CD14-positive monocyte (primary cell): ENCODE data around the gene PRAMEF20. TPM values are rescaled to one million over a fixed set of nuclear protein-coding genes. Genes with fewer than 3 reads are reported as not detected.

Experiments used
- DNase-seq, 3 donors: peaks; one replicate each; pipeline ENCODE4 v3.0.0-alpha.2; 2011 to 2022
- H2AFZ ChIP-seq: 2 replicates; pipeline ENCODE4 v1.6.0; 2012; ENCODE audit warnings: mild to moderate bottlenecking, low read depth, low read length, inconsistent platforms; ENCODE audit not compliant: insufficient read depth, poor library complexity, severe bottlenecking
- H3K27ac ChIP-seq, 2 donors: 1 replicate in 1 of 2; 2 replicates in 1 of 2; pipeline ENCODE4 v1.5.1; 2012 to 2013; ENCODE audit warnings: low read length in 2 of 2, control low read depth in 1 of 2, inconsistent platforms in 1 of 2, low read depth in 1 of 2, mild to moderate bottlenecking in 1 of 2
- H3K27me3 ChIP-seq, 2 donors: one replicate each; pipeline versions ENCODE4 v1.6.0 to v1.6.1; 2011 to 2013; ENCODE audit warnings: low read length in 2 of 2; ENCODE audit not compliant: control insufficient read depth in 2 of 2, insufficient read depth in 2 of 2
- H3K36me3 ChIP-seq, 2 donors: replicated peaks in 1 of 2; 1 replicate in 1 of 2; 2 replicates in 1 of 2; pipeline versions ENCODE4 v1.5.1 to v1.6.1; 2012 to 2013; ENCODE audit warnings: low read length in 2 of 2, control low read depth in 1 of 2, inconsistent platforms in 1 of 2, mild to moderate bottlenecking in 1 of 2; ENCODE audit not compliant: insufficient read depth in 2 of 2, control insufficient read depth in 1 of 2
- H3K4me1 ChIP-seq, 2 donors: 1 replicate in 1 of 2; 2 replicates in 1 of 2; pipeline versions ENCODE4 v1.5.1 to v1.6.1; 2012 to 2013; ENCODE audit warnings: low read length in 2 of 2, control low read depth in 1 of 2, inconsistent platforms in 1 of 2, mild to moderate bottlenecking in 1 of 2, moderate library complexity in 1 of 2; ENCODE audit not compliant: insufficient read depth in 2 of 2, control insufficient read depth in 1 of 2
- H3K4me2 ChIP-seq: replicated peaks from 2 replicates; pipeline ENCODE3; 2012; ENCODE audit warnings: low read length, moderate library complexity, mild to moderate bottlenecking; ENCODE audit not compliant: poor library complexity, severe bottlenecking; ENCODE audit errors: extremely low read depth
- H3K4me3 ChIP-seq, 3 experiments: fragments of 200-600 bp in 1 of 3; sonication (generic) in 1 of 3; replicated peaks in 1 of 3; 1 replicate in 2 of 3; 2 replicates in 1 of 3; pipeline ENCODE4 v1.5.1; 2011 to 2013; ENCODE audit warnings: low read length in 3 of 3, mild to moderate bottlenecking in 3 of 3, control low read depth in 2 of 3, low read depth in 2 of 3, inconsistent platforms in 1 of 3, moderate library complexity in 1 of 3
- H3K79me2 ChIP-seq: 2 replicates; pipeline ENCODE4 v1.6.0; 2012; ENCODE audit warnings: mild to moderate bottlenecking, control low read depth, inconsistent platforms, low read length, moderate library complexity; ENCODE audit not compliant: insufficient read depth
- H3K9ac ChIP-seq: 2 replicates; pipeline ENCODE4 v1.6.0; 2017; ENCODE audit warnings: low read length, mild to moderate bottlenecking; ENCODE audit not compliant: insufficient read depth, poor library complexity, severe bottlenecking
- H3K9me3 ChIP-seq, 2 donors: replicated peaks in 1 of 2; 1 replicate in 1 of 2; 2 replicates in 1 of 2; pipeline versions ENCODE4 v1.5.1 to v1.6.1; 2012 to 2013; ENCODE audit warnings: low read length in 2 of 2, control low read depth in 1 of 2; ENCODE audit not compliant: control insufficient read depth in 1 of 2, insufficient read depth in 1 of 2
- H4K20me1 ChIP-seq: 2 replicates; pipeline ENCODE4 v1.6.0; 2012; ENCODE audit warnings: mild to moderate bottlenecking, low read length, control low read depth, moderate library complexity; ENCODE audit not compliant: insufficient read depth
- H3K27ac Mint-ChIP-seq, 7 donors: one replicate each; pipeline ENCODE4 v1.8.0; 2020; ENCODE audit warnings: mild to moderate bottlenecking in 7 of 7, mixed read lengths in 7 of 7, moderate library complexity in 6 of 7, inconsistent platforms in 2 of 7
- H3K27me3 Mint-ChIP-seq, 3 donors: one replicate each; pipeline ENCODE4 v1.8.0; 2021 to 2022; ENCODE audit warnings: low read depth in 3 of 3, mild to moderate bottlenecking in 3 of 3, mixed read lengths in 3 of 3, moderate library complexity in 3 of 3, inconsistent platforms in 1 of 3
- H3K36me3 Mint-ChIP-seq, 2 donors: one replicate each; pipeline ENCODE4 v1.8.0; 2020; ENCODE audit warnings: mixed read lengths in 2 of 2, inconsistent platforms in 1 of 2, mild to moderate bottlenecking in 1 of 2
- H3K4me1 Mint-ChIP-seq: one replicate; pipeline ENCODE4 v1.8.0; 2020; ENCODE audit warnings: mild to moderate bottlenecking, mixed read lengths
- H3K4me3 Mint-ChIP-seq, 2 donors: one replicate each; pipeline ENCODE4 v1.8.0; 2020; ENCODE audit warnings: mild to moderate bottlenecking in 2 of 2, mixed read lengths in 2 of 2, moderate library complexity in 1 of 2
- H3K9me3 Mint-ChIP-seq, 7 donors: one replicate each; pipeline ENCODE4 v1.8.0; 2020 to 2022; ENCODE audit warnings: mixed read lengths in 7 of 7, mild to moderate bottlenecking in 6 of 7, moderate library complexity in 6 of 7, inconsistent platforms in 2 of 7
- CTCF ChIP-seq: fragments of 200-600 bp; IDR thresholded peaks from one replicate; pipeline ENCODE4 v1.8.0; 2022; ENCODE audit warnings: antibody characterized with exemption, mild to moderate bottlenecking
- WGBS: methylation state at CpG from one replicate; pipeline ENCODE4 v1.1.5; 2013; ENCODE audit warnings: missing lambda C conversion rate; ENCODE audit not compliant: insufficient coverage; 5-methylcytosine and 5-hydroxymethylcytosine counted together
- intact Hi-C, 2 donors: fragments of 100-400 bp; cut with micrococcal nuclease; formaldehyde crosslinking; loops; one replicate each; pipeline versions ENCODE4 v1.15.0 to v1.15.1; 2023
- polyA plus RNA-seq, 3 donors: library from polyadenylated mRNA; depleted of rRNA in 1 of 3; unstranded in 2 of 3; stranded (reverse) in 1 of 3; fragments of 300-500 nt in 2 of 3; fragments of >200 nt in 1 of 3; fragmentation: Illumina TruSeq in 2 of 3; gene quantifications; 1 replicate in 2 of 3; 2 replicates in 1 of 3; pipeline ENCODE4 v1.2.3, GENCODE V29; 2012 to 2021

PRAMEF20 gene
- polyA plus RNA-seq, 3 donors, result not detected

GRCh38 chr1:13407811-13408210 lies 2.4 kb upstream of the PRAMEF20 start:
- no peak overlapping the region for H3K4me3 Mint-ChIP-seq
- H3K9me3 ChIP-seq, result no peaks in the 10 kb centered on the region
- TF ChIP-seq CTCF, result no peak
- H3K4me2 ChIP-seq, result no peak overlapping the region
- no peak overlapping the region for H3K27ac Mint-ChIP-seq
- no peaks in the 10 kb centered on the region for H3K36me3 Mint-ChIP-seq
- H3K9ac ChIP-seq, result no peak overlapping the region
- peaks cover 2 to 7% (median 7%) of the 10 kb centered on the region in 3 donors for H3K27me3 Mint-ChIP-seq
- DNase-seq, result no peak
- peaks cover 0 to 9% (median 2%) of the 10 kb centered on the region in 7 donors for H3K9me3 Mint-ChIP-seq
- no peaks in the 10 kb centered on the region for H3K79me2 ChIP-seq
- H2AFZ ChIP-seq, result no peak overlapping the region
- intact Hi-C loops, result no loop called here
- no peaks in the 10 kb centered on the region for H3K4me1 ChIP-seq
- no peaks in the 10 kb centered on the region for H3K4me1 Mint-ChIP-seq
- H3K27ac ChIP-seq, result no peak overlapping the region
- H3K36me3 ChIP-seq, result no peaks in the 10 kb centered on the region
- H3K4me3 ChIP-seq, result no peak overlapping the region
- H4K20me1 ChIP-seq, result no peaks in the 10 kb centered on the region
- 57% methylated on average over 1 of the region's 4 CpGs for WGBS
- no peaks in the 10 kb centered on the region for H3K27me3 ChIP-seq

GRCh38 chr1:13430495-13430894 lies 20.2 kb downstream of the PRAMEF20 start:
- no peaks in the 10 kb centered on the region for H3K36me3 ChIP-seq
- peaks cover 0 to 7% of the 10 kb centered on the region in 2 donors for H3K9me3 ChIP-seq
- H3K4me1 Mint-ChIP-seq, result no peaks in the 10 kb centered on the region
- WGBS, result 97% methylated on average over 12 of the region's 13 CpGs
- no peak overlapping the region for H3K4me3 Mint-ChIP-seq
- H3K9ac ChIP-seq, result no peak overlapping the region
- H3K79me2 ChIP-seq, result no peaks in the 10 kb centered on the region
- no peak for DNase-seq
- no peak overlapping the region for H3K4me2 ChIP-seq
- no peaks in the 10 kb centered on the region for H3K27me3 ChIP-seq
- no peaks in the 10 kb centered on the region for H3K4me1 ChIP-seq
- intact Hi-C loops, result no loop called here
- no peaks in the 10 kb centered on the region for H4K20me1 ChIP-seq
- H3K4me3 ChIP-seq, result no peak overlapping the region
- no peak overlapping the region for H3K27ac ChIP-seq
- H3K27me3 Mint-ChIP-seq, result peaks cover 0 to 3% (median 1%) of the 10 kb centered on the region in 3 donors
- peak overlapping the region in 1 of 7 donors; percentile 25 for H3K27ac Mint-ChIP-seq
- H3K36me3 Mint-ChIP-seq, result no peaks in the 10 kb centered on the region
- no peak overlapping the region for H2AFZ ChIP-seq
- no peak for TF ChIP-seq CTCF
- peaks cover 3 to 10% (median 7%) of the 10 kb centered on the region in 7 donors for H3K9me3 Mint-ChIP-seq
